IMR-90 (cell line): ENCODE measurements around the gene EEF2K. TPM values are rescaled to one million over a fixed set of nuclear protein-coding genes. Genes with fewer than 3 reads are reported as not detected.

Experiments used
- ATAC-seq: fragments of 200-7000 bp; cut with Tn5 transposase; 2 replicates; pipeline ENCODE4 v1.9.1; 2020; ENCODE audit warnings: low read depth, mild to moderate bottlenecking, moderate library complexity
- BruUV-seq: library from RNA; stranded (reverse); fragments of 400-500 nt; replicated peaks from 2 replicates; lab custom pipeline; 2021; lab: Mats Ljungman, UMichigan
- CTCF ChIA-PET: fragments of 300-600 bp; formaldehyde crosslinking; extraction: SDS; loops from one replicate; lab custom pipeline; 2021; ENCODE audit warnings: antibody characterized with exemption; lab: Yijun Ruan, JAX
- POLR2A ChIA-PET: fragments of 300-600 bp; sonication (Branson Sonifier 250); formaldehyde crosslinking; loops from one replicate; lab custom pipeline; 2022; ENCODE audit warnings: antibody characterized with exemption; ENCODE audit not compliant: unreplicated experiment; lab: Charles Lee
- DNase-seq: peaks from one replicate; pipeline ENCODE4 v3.0.0; 2013
- H2AFZ ChIP-seq: replicated peaks from 2 replicates; pipeline ENCODE3; 2013; ENCODE audit warnings: low read length, mild to moderate bottlenecking; ENCODE audit not compliant: poor library complexity
- H2AK5ac ChIP-seq: 2 replicates; pipeline ENCODE4 v1.6.1; 2013; ENCODE audit warnings: low read depth, low read length, inconsistent platforms
- H2AK9ac ChIP-seq: replicated peaks from 2 replicates; pipeline ENCODE3; 2013; ENCODE audit warnings: mild to moderate bottlenecking, low read depth, low read length, moderate library complexity; ENCODE audit not compliant: poor library complexity
- H2BK120ac ChIP-seq: 2 replicates; pipeline ENCODE4 v1.6.1; 2013; ENCODE audit warnings: low read depth, low read length, inconsistent platforms
- H2BK15ac ChIP-seq: 3 replicates; pipeline ENCODE4 v1.6.1; 2013; ENCODE audit warnings: low read depth, low read length, inconsistent platforms
- H2BK20ac ChIP-seq: 2 replicates; pipeline ENCODE4 v1.6.1; 2013; ENCODE audit warnings: low read depth, mild to moderate bottlenecking, inconsistent platforms, low read length, moderate library complexity
- H2BK5ac ChIP-seq: 2 replicates; pipeline ENCODE4 v1.6.1; 2013; ENCODE audit warnings: mild to moderate bottlenecking, low read depth, low read length, inconsistent platforms; ENCODE audit not compliant: poor library complexity, severe bottlenecking
- H3K14ac ChIP-seq: replicated peaks from 2 replicates; pipeline ENCODE4 v1.6.1; 2013; ENCODE audit warnings: low read depth, low read length, inconsistent platforms
- H3K18ac ChIP-seq: 2 replicates; pipeline ENCODE4 v1.6.1; 2013; ENCODE audit warnings: low read depth, low read length, control low read depth
- H3K23ac ChIP-seq: 2 replicates; pipeline ENCODE4 v1.6.1; 2013; ENCODE audit warnings: low read depth, low read length, inconsistent platforms
- H3K27ac ChIP-seq: 2 replicates; pipeline ENCODE4 v1.5.1; 2013; ENCODE audit warnings: mild to moderate bottlenecking, control low read depth, low read length; ENCODE audit not compliant: insufficient read depth
- H3K27me3 ChIP-seq: 2 replicates; pipeline ENCODE4 v1.6.1; 2013; ENCODE audit warnings: low read length; ENCODE audit not compliant: control insufficient read depth, insufficient read depth
- H3K36me3 ChIP-seq: 2 replicates; pipeline ENCODE4 v1.6.1; 2013; ENCODE audit warnings: low read length, mixed read lengths; ENCODE audit not compliant: control insufficient read depth, insufficient read depth
- H3K4ac ChIP-seq: 2 replicates; pipeline ENCODE4 v1.6.1; 2013; ENCODE audit warnings: low read depth, low read length, inconsistent platforms
- H3K4me1 ChIP-seq: 2 replicates; pipeline ENCODE4 v1.6.1; 2013; ENCODE audit warnings: low read length, mixed read lengths; ENCODE audit not compliant: control insufficient read depth, insufficient read depth
- H3K4me2 ChIP-seq: 2 replicates; pipeline ENCODE4 v1.6.1; 2013; ENCODE audit warnings: low read depth, mild to moderate bottlenecking, control low read depth, low read length, moderate library complexity
- H3K4me3 ChIP-seq: 2 replicates; pipeline ENCODE4 v1.5.1; 2013; ENCODE audit warnings: low read depth, mild to moderate bottlenecking, control low read depth, low read length, moderate library complexity; ENCODE audit not compliant: insufficient read depth
- H3K56ac ChIP-seq: 2 replicates; pipeline ENCODE4 v1.6.1; 2013; ENCODE audit warnings: low read length, inconsistent platforms; ENCODE audit not compliant: insufficient read depth; ENCODE audit errors: extremely low read depth
- H3K79me1 ChIP-seq, 2 experiments: 2 replicates each; pipeline ENCODE4 v1.6.1; 2013; ENCODE audit warnings: low read length in 2 of 2, inconsistent platforms in 1 of 2, low read depth in 1 of 2
- H3K9ac ChIP-seq: 2 replicates; pipeline ENCODE4 v1.6.1; 2013; ENCODE audit warnings: low read depth, low read length, control low read depth
- H3K9me1 ChIP-seq: 2 replicates; pipeline ENCODE4 v1.6.1; 2013; ENCODE audit warnings: low read length, inconsistent platforms; ENCODE audit not compliant: insufficient read depth
- H3K9me3 ChIP-seq: 2 replicates; pipeline ENCODE4 v1.6.1; 2013; ENCODE audit warnings: low read length; ENCODE audit not compliant: control insufficient read depth, insufficient read depth
- H4K20me1 ChIP-seq: 2 replicates; pipeline ENCODE4 v1.6.1; 2013; ENCODE audit warnings: low read length, inconsistent platforms; ENCODE audit not compliant: insufficient read depth
- H4K5ac ChIP-seq: 2 replicates; pipeline ENCODE4 v1.6.1; 2013; ENCODE audit warnings: mild to moderate bottlenecking, low read depth, low read length, control low read depth
- H4K8ac ChIP-seq, 2 experiments: 2 replicates each; pipeline ENCODE4 v1.6.1; 2013; ENCODE audit warnings: low read depth in 2 of 2, low read length in 2 of 2, control low read depth in 1 of 2, inconsistent platforms in 1 of 2
- H4K91ac ChIP-seq: 2 replicates; pipeline ENCODE4 v1.6.1; 2013; ENCODE audit warnings: low read depth, low read length, inconsistent platforms; ENCODE audit not compliant: insufficient read depth
- BHLHE40 ChIP-seq: fragments of 150-350 bp; IDR thresholded peaks from 2 replicates; pipeline ENCODE4 v1.6.1; 2016; ENCODE audit warnings: mild to moderate bottlenecking, low read depth, low read length
- CEBPB ChIP-seq: IDR thresholded peaks from 2 replicates; pipeline ENCODE4 v1.6.1; 2012; ENCODE audit warnings: low read depth, low read length, improper control_type of control experiment
- CHD1 ChIP-seq: IDR thresholded peaks from 2 replicates; pipeline ENCODE4 v1.6.1; 2012; ENCODE audit warnings: low read depth, low read length, improper control_type of control experiment
- CTCF ChIP-seq: conservative IDR thresholded peaks from 2 replicates; pipeline ENCODE4 v1.5.1; 2012; ENCODE audit warnings: mild to moderate bottlenecking, low read depth, low read length, improper control_type of control experiment
- ELK1 ChIP-seq: fragments of 150-350 bp; IDR thresholded peaks from 2 replicates; pipeline ENCODE4 v1.6.1; 2016; ENCODE audit warnings: low read depth, mild to moderate bottlenecking, low read length, moderate library complexity, borderline replicate concordance
- FOS ChIP-seq: fragments of 150-350 bp; IDR thresholded peaks from 2 replicates; pipeline ENCODE4 v1.6.1; 2016; ENCODE audit warnings: low read depth, low read length
- MAFK ChIP-seq: IDR thresholded peaks from 2 replicates; pipeline ENCODE4 v1.6.1; 2012; ENCODE audit warnings: low read depth, low read length, improper control_type of control experiment
- MAZ ChIP-seq: IDR thresholded peaks from 2 replicates; pipeline ENCODE4 v1.6.1; 2012; ENCODE audit warnings: low read depth, mild to moderate bottlenecking, low read length, improper control_type of control experiment, moderate library complexity, borderline replicate concordance
- MXI1 ChIP-seq: IDR thresholded peaks from 2 replicates; pipeline ENCODE4 v1.6.1; 2012; ENCODE audit warnings: low read depth, mild to moderate bottlenecking, low read length, moderate library complexity, borderline replicate concordance
- NFE2L2 ChIP-seq: fragments of 150-350 bp; IDR thresholded peaks from 2 replicates; pipeline ENCODE4 v1.6.1; 2016; ENCODE audit warnings: low read depth, mild to moderate bottlenecking, low read length
- POLR2A ChIP-seq: IDR thresholded peaks from 2 replicates; pipeline ENCODE4 v1.6.1; 2012; ENCODE audit warnings: mild to moderate bottlenecking, low read depth, low read length
- RAD21 ChIP-seq: IDR thresholded peaks from 2 replicates; pipeline ENCODE4 v1.6.1; 2012; ENCODE audit warnings: low read length, improper control_type of control experiment
- RCOR1 ChIP-seq: IDR thresholded peaks from 2 replicates; pipeline ENCODE4 v1.6.1; 2012; ENCODE audit warnings: mild to moderate bottlenecking, low read length, improper control_type of control experiment; ENCODE audit not compliant: insufficient replicate concordance
- RFX5 ChIP-seq: IDR thresholded peaks from 2 replicates; pipeline ENCODE4 v1.8.0; 2012; ENCODE audit warnings: low read depth, mild to moderate bottlenecking, low read length, moderate library complexity
- SMC3 ChIP-seq: fragments of 150-350 bp; IDR thresholded peaks from 2 replicates; pipeline ENCODE4 v1.6.1; 2016; ENCODE audit warnings: low read depth, mild to moderate bottlenecking, antibody characterized with exemption, low read length, moderate library complexity
- USF2 ChIP-seq: fragments of 150-350 bp; IDR thresholded peaks from 2 replicates; pipeline ENCODE4 v1.6.1; 2017; ENCODE audit warnings: mild to moderate bottlenecking, antibody characterized with exemption, low read length, low read depth
- dilution Hi-C: fragments of 300-500 bp; cut with HindIII; formaldehyde crosslinking; loops from one replicate; pipeline ENCODE4 v1.14.3; 2018; ENCODE audit warnings: low sequenced_read_pairs; ENCODE audit not compliant: unreplicated experiment
- in situ Hi-C: fragments of 300-500 bp; cut with MboI; formaldehyde crosslinking; loops from 3 replicates; pipeline ENCODE4 v1.14.3; 2019; ENCODE audit warnings: low sequenced_read_pairs, inconsistent platforms, mixed read lengths
- intact Hi-C: fragments of 100-400 bp; cut with micrococcal nuclease; formaldehyde crosslinking; loops from 2 replicates; pipeline ENCODE4 v1.10.0; 2022
- polyA plus RNA-seq, 3 experiments: library from polyadenylated mRNA; depleted of rRNA; stranded (reverse); fragments of >200 nt; gene quantifications; 2 replicates each; pipeline ENCODE4 v1.2.3, GENCODE V29; 2012; ENCODE audit warnings: low replicate concordance in 1 of 3
- total RNA-seq: library from RNA; depleted of rRNA; stranded (reverse); fragments of >200 nt; gene quantifications from 2 replicates; pipeline ENCODE4 v1.2.3, GENCODE V29; 2012

The EEF2K gene
- total and polyA plus RNA-seq, 2 of the 4 experiments (the other 2 are of a cell fraction): 9.7 to 16.5 TPM

- Histone ChIP-seq H2AFZ (peak overlapping the region; percentile 91), H2BK5ac (no peak overlapping the region), H3K4me1 (peaks cover 4% of the 10 kb centered on the region), H4K91ac (no peak overlapping the region), H3K9me3 (no peaks in the 10 kb centered on the region), H4K5ac (no peak overlapping the region), H3K79me1 (peaks cover 0 to 3% of the 10 kb centered on the region in 2 experiments; a peak in 1 of 4 replicates), H2BK120ac (no peak overlapping the region), H2AK9ac (peak overlapping the region; percentile 20), H3K27me3 (no peaks in the 10 kb centered on the region), H3K14ac (no peak overlapping the region), H3K4me2 (no peak overlapping the region), H3K36me3 (no peaks in the 10 kb centered on the region), H3K9me1 (peaks cover 14% of the 10 kb centered on the region), H2BK15ac (no peak overlapping the region), H3K9ac (no peak overlapping the region), H2BK20ac (no peak overlapping the region), H2AK5ac (no peak overlapping the region), H3K23ac (no peak overlapping the region), H3K18ac (no peak overlapping the region), H3K27ac (no peak overlapping the region), H4K8ac (no peak overlapping the region), H3K4me3 (no peak overlapping the region), H3K56ac (no peak overlapping the region), H4K20me1 (no peaks in the 10 kb centered on the region), H3K4ac (no peak overlapping the region)
- intact Hi-C loops (no loop called here), in situ Hi-C loops (no loop called here), dilution Hi-C loops (no loop called here)
- ATAC-seq (no peak), DNase-seq (no peak)
- CTCF ChIA-PET: no interaction called here
- BruUV-seq: no TSS peak
- POLR2A ChIA-PET: no interaction called here
- TF ChIP-seq MAZ (no peak), ELK1 (no peak), NFE2L2 (no peak), RAD21 (no peak), RFX5 (no peak), CTCF (no peak), SMC3 (no peak), MXI1 (no peak), CHD1 (no peak), USF2 (no peak), MAFK (no peak), RCOR1 (no peak), POLR2A (no peak), FOS (no peak), BHLHE40 (no peak), CEBPB (no peak)
Measured at GRCh38 chr16:22195445-22195694, 10.7 kb upstream of the EEF2K start.
